ENCODE results near the gene ZNF628.

ZNF628 gene

DNA sequence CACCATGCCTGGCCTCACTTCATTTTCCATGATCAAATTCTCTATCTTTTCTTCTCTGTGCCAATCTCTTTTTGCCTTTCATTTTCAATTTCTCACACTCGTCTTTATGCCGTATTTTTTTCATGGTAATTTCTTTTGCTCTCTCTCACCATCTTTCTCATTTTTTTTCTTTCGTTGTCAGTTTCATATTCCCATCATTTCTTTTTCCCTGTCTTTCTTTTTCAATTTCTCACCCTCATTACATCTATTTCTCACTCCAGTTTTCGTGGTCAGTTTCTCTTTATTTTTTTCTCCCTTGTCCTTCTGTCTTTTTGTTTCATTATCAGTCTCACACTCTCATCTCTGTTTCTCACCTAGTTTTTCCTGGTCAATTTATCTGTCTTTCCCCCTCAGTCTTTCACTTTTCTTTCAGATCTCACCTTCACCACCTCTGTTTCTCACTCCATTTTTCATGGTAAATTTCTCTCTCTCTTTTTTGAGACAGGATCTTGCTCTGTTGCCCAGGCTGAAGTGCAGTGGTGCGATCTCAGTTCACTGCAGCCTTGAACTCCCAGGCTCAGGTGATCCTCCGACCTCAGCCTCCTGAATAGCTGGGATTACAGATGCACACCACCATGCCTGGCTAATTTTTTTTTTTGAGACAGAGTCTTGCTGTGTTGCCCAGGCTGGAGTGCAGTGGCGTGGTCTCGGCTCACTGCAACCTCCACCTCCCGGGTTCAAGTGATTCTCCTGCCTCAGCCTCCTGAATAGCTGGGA is 26.0 kb downstream of the ZNF628 start:
- DNase-seq, result no peak

- DNase-seq, result no peak
Measured at GRCh38 chr19:55503157-55503501, 26.7 kb downstream of the ZNF628 start.

DNA sequence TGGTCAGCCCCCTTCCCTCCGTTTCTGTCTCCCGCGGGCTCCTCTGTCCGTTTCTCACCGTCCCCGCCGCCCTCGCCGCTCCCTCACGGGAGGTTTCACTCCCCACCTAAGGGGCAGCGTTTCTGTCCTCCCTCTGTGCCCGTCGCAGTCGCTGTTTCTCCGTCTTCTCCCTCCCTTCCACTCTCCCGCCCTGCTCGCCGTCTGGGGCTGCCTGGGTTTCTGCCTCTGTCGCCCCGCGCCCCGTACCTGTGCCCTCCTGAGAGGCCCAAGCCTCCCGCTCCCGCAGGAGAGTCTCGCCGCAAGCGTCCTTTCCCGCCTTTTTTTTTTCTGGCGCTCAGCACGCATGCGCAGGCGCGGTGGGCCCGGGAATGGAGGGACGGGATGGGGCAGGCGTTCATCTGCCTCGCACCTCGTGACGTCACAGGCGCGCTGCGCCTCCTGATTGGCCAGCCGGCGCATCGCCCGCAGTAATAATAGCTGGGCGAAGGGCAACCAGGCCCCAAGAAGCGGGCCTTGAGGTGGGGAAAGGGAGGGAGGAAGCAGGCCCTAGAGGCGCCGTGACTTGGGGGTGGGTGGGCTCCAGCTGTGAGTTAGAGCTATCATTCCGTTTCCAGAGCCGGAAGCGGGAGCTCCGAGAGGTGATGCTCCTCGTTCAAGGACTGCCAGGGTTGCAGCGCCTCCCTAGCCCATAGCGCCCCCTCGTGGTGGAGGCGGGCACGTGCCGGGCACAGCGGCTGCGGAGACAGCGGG is 27.3 kb downstream of the ZNF628 start:
- peak; percentile 88 to 92 for DNase-seq

- no peak for DNase-seq
Measured at GRCh38 chr19:55504252-55504603, 27.8 kb downstream of the ZNF628 start.

DNA sequence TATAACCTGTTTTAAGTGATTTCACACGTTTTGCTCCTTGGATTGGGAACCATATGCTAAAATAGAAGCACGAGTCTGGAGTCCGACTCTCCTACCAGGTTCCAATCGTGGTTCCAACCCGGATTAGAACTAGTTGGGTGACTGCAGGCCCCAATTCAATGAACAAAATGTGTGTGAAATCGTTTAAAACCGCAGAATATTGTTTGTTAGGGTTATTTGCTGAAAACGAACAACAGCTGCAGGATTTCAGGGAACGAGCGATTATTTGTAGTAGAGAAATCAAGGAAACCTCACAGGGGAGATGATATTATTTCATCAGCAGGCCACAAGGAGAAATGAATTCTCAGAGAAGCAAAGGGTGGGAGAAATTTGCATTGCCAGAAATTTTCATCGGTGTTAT is 28.6 kb downstream of the ZNF628 start:
- no peak for DNase-seq

DNA sequence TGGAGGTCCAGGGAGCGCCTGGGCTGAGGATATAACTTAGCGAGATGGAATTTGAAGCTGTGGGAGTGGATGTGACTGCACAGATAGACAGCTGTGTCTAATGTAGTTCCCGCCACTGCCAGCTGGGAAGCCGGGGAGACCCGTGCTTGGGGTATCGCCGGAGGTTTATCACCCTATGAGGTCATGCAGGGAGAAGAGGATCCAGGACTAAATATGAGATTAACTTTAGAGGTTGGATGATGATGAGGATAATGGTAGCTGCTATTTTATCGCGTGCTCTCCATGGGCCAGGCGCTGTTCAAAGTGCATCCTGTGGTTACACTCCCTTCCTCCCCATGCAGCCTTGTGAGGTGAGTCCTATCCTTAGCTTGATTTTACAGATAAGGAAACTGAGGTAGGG is 31.7 kb downstream of the ZNF628 start:
- DNase-seq, result no peak

- DNase-seq, result peak; percentile 80 to 91
Measured at GRCh38 chr19:55516878-55517620, 40.6 kb downstream of the ZNF628 start.

DNA sequence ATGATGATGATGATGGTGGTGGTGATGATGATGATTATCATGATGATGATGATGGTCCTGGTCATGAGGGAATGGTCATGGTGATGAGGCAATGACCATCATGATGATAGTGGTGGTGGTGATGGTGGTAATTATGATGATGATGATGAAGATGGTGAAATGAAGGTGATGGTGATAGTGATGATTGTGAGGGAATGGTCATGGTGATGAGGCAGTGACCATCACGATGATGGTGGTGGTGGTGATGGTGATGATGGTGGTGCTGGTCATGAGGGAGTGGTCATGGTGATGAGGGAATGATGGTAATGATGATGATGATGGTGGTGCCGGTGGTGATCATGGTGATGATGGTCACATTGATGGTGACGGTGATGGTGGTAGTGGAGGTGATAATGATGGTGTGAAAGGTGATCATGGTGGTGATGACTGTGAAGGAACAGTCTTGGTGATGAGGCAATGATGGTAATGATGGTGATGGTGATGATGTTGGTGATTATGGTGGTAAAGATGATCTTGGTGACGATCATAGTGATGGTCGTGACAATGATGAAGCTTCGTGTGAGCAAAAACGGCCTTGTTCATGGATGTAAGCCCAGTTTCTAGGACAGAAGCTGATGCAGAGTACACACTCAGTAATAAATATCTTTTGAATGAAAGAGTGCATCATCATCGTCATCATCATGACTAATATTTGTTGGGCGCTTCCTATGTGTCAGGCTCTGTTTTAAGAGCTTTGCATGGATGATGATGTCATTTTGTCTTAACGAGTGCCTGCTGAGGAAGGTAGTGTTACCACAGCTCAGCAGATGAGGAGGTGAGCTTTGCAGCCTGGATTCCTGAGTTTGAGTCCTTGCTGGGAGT is 43.3 kb downstream of the ZNF628 start:
- DNase-seq, result no peak

- no peak for DNase-seq
Measured at GRCh38 chr19:55520691-55521292, 44.4 kb downstream of the ZNF628 start.

DNA sequence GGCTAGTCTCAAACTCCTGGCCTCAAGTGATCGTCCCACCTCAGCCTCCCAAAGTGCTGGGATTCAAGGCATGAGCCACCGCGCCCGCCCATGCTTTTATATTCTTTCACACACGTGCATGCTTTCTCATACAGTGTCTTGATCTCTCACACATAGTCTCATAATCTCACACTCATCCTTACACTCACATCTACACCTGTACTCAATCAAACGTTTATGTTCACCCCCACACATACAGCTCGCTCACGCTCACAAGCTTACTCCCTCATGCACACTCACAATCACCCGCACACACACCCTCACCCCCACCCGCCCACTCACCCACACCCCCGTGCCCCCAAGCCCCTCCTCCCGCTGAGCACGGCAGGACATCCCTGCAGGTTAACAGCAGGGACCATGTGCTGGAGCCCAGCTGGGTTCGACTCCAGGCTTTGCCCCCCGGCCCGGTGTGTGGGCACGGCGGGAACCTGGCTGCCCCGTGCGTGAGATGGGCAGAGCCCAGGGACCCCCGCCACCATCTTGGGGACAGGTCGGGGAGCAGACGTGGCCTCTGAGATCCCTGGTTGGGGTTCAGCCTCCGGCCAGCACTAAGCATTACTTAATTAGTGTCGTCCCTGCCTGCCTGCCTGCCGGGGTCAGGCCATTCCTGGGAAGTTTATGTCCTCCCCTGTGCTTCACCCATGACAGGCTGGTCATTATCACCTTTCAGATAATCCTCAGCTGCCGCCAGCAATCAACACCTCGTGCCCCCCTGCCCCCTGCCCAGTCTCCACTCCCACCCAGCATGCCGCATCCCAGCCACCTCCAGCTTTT is 49.1 kb downstream of the ZNF628 start:
- DNase-seq, result peak in 1 of 2 experiments; percentile 42

- DNase-seq, result peak; percentile 15 to 48
Measured at GRCh38 chr19:55526216-55527196, 50.1 kb downstream of the ZNF628 start.

GRCh38 chr19:55527197-55528029 is 51.0 kb downstream of the ZNF628 start:
- no peak for DNase-seq

GRCh38 chr19:55528030-55528803 is 51.8 kb downstream of the ZNF628 start:
- DNase-seq, result peak; percentile 95 to 96

DNA sequence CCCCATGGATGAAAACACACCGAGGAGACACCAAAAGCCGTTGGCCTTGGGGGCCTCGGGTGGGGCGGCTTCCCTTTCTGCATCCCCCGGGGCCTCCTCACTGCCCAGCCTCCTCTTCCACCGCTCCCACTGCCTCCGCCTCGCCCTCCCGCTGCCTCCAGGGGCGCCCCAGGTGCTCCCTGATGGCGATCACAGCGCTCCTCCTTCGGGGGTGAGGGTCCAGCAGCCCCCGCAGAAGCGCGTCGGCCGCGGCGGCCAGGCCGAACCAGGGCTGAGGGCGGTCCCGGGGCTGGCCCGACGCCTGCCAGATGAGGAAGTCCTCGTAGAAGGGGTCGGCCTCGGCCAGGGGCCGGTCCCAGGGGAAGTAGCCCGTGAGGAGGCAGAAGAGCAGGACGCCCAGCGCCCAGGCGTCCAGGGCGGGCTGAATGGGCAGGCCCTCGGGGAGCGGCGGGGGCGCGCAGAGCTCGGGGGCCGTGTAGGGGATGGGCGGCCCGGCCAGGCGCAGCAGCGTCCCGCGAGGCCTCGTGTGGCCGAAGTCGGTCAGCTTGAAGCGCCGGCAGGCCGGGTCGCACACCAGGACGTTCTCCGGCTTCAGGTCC is 53.3 kb downstream of the ZNF628 start:
- no peak for DNase-seq

GRCh38 chr19:55530996-55531395 is 54.6 kb downstream of the ZNF628 start:
- no peak for DNase-seq

Data from NCI-H524 (cell line).